K562 (cell line): Measurements from ENCODE around the gene CMTM5. TPM values are rescaled to one million over a fixed set of nuclear protein-coding genes. Genes with fewer than 3 reads are reported as not detected.
A peak's percentile ranks its signal among the peaks of the same experiment; 100 is the strongest.

ENCODE experiments used
- ARID2 ChIP-seq: fragments of 450-650 bp; IDR thresholded peaks from 2 replicates; pipeline ENCODE4 v1.6.1; 2017; ENCODE audit warnings: antibody characterized with exemption, mild to moderate bottlenecking
- CREM ChIP-seq: IDR thresholded peaks from 2 replicates; pipeline ENCODE4 v1.6.1; 2014; ENCODE audit warnings: antibody characterized with exemption, low read depth
- ETV1 ChIP-seq: fragments of 450-650 bp; conservative IDR thresholded peaks from 2 replicates; pipeline ENCODE4 v1.6.1; 2016; ENCODE audit warnings: missing genetic modification characterization, control low read depth, low read depth, missing compliant biosample characterization
- HDAC6 ChIP-seq: IDR thresholded peaks from 2 replicates; pipeline ENCODE4 v1.6.1; 2012; ENCODE audit warnings: low read depth, mild to moderate bottlenecking, control low read depth, inconsistent platforms, low read length, moderate library complexity
- HES1 ChIP-seq: fragments of 450-650 bp; IDR thresholded peaks from 2 replicates; pipeline ENCODE4 v1.6.1; 2016; ENCODE audit warnings: low read depth, mild to moderate bottlenecking, moderate library complexity
- MYC ChIP-seq, 2 experiments: fragments of 250-450 bp in 1 of 2; sonication (Bioruptor Pico) in 1 of 2; IDR thresholded peaks; 2 replicates each; pipeline versions ENCODE4 v1.5.1 to v1.6.1; 2012 to 2021; ENCODE audit warnings: low read depth in 2 of 2, borderline replicate concordance in 1 of 2, improper control_type of control experiment in 1 of 2, low read length in 1 of 2, mild to moderate bottlenecking in 1 of 2, moderate library complexity in 1 of 2
- RBFOX2 ChIP-seq: fragments of 200-400 bp; formaldehyde crosslinking; IDR thresholded peaks from 2 replicates; pipeline ENCODE4 v1.6.1; 2017; ENCODE audit warnings: low read depth, mild to moderate bottlenecking, low read length, moderate library complexity
- SMC3 ChIP-seq: conservative IDR thresholded peaks from 2 replicates; pipeline ENCODE4 v1.6.1; 2011; ENCODE audit warnings: low read depth, low read length, improper control_type of control experiment; ENCODE audit not compliant: insufficient read depth
- THAP12 ChIP-seq: fragments of 250-450 bp; sonication (Bioruptor Pico); IDR thresholded peaks from 2 replicates; pipeline ENCODE4 v1.9.0; 2021; ENCODE audit warnings: mild to moderate bottlenecking, inconsistent platforms
- ZBTB5 ChIP-seq: fragments of 450-650 bp; IDR thresholded peaks from 2 replicates; pipeline ENCODE4 v1.6.1; 2017; ENCODE audit warnings: antibody characterized with exemption
- ZC3H4 ChIP-seq: sonication (generic); formaldehyde crosslinking; IDR thresholded peaks from 2 replicates; pipeline ENCODE4 v1.9.0; 2021; ENCODE audit warnings: missing genetic modification reagents, borderline replicate concordance
- ZHX1 ChIP-seq: fragments of 150-350 bp; conservative IDR thresholded peaks from 2 replicates; pipeline ENCODE4 v1.6.1; 2014; ENCODE audit warnings: low read length
- ZNF512 ChIP-seq: IDR thresholded peaks from 2 replicates; pipeline ENCODE4 v1.6.1; 2016; ENCODE audit warnings: missing genetic modification characterization, missing compliant biosample characterization
- polyA plus RNA-seq, 8 experiments: library from polyadenylated mRNA; depleted of rRNA in 4 of 8; stranded (reverse) in 5 of 8; unstranded in 3 of 8; fragments of >200 nt; fragmentation: Nextera tagmentation in 2 of 8; fragmentation: Illumina TruSeq in 1 of 8; extraction: Ambion mirVana in 2 of 8; extraction: Trizol in 1 of 8; gene quantifications; 2 replicates each; pipeline versions ENCODE4 v1.2.1 to v1.2.3, GENCODE V29; 2011 to 2014; ENCODE audit warnings: inconsistent platforms in 1 of 8, missing spikeins in 1 of 8
- total RNA-seq, 7 experiments: library from RNA; depleted of rRNA in 6 of 7; stranded (reverse); fragments of >200 nt in 6 of 7; fragmentation: Illumina TruSeq in 2 of 7; extraction: Trizol in 2 of 7; gene quantifications; 2 replicates each; pipeline versions ENCODE4 v1.2.1 to v1.2.3, GENCODE V29; 2011 to 2021; ENCODE audit warnings: low replicate concordance in 1 of 7

CMTM5 gene
- total and polyA plus RNA-seq, 9 of the 15 experiments (the other 6 are each of a cell fraction or from before 2014, with no cell fraction given) = 0.21 TPM; not detected in 8

GRCh38 chr14:23379366-23380196 is 2.7 kb downstream of the CMTM5 start (continued):
- TF ChIP-seq SMC3 = peak; percentile 95
- TF ChIP-seq ZC3H4 = no peak
- TF ChIP-seq MYC (IDR thresholded peaks at IDR 0.05; ENCODE audit: low read depth, low read length) = no peak
- no peak for TF ChIP-seq MYC (CRISPR knock-in tag; IDR thresholded peaks at IDR 0.05; ENCODE audit: borderline replicate concordance, low read depth)
- TF ChIP-seq HDAC6 = no peak
- TF ChIP-seq RBFOX2 = no peak
- TF ChIP-seq ZHX1 = no peak
- 0 out of 2 replicates have a peak, but pooled peaks have one; percentile 52 for TF ChIP-seq ARID2
- TF ChIP-seq ZBTB5 = no peak
- no peak for TF ChIP-seq ZNF512 (tag)
- 0 out of 2 replicates have a peak, but pooled peaks have one; percentile 40 for TF ChIP-seq CREM
- no peak for TF ChIP-seq HES1
- TF ChIP-seq ETV1 (tag) = no peak
- no peak for TF ChIP-seq THAP12 (CRISPR knock-in tag)
